Effector memory CD4-positive, alpha-beta T cell (primary cell): ENCODE measurements around the gene NUDT13.
A peak's percentile ranks its signal among the peaks of the same experiment; 100 is the strongest.

Experiments
- DNase-seq, 3 donors: peaks; one replicate each; pipeline ENCODE4 v3.0.0-alpha.2; 2020
- H3K27ac ChIP-seq: 2 replicates; pipeline ENCODE4 v1.7.0; 2013; ENCODE audit warnings: mild to moderate bottlenecking, low read length, moderate library complexity; ENCODE audit not compliant: insufficient read depth, poor library complexity, severe bottlenecking
- H3K27me3 ChIP-seq: replicated peaks from 2 replicates; pipeline ENCODE4 v1.7.0; 2013; ENCODE audit warnings: mild to moderate bottlenecking, low read length; ENCODE audit not compliant: insufficient read depth, control insufficient read depth, poor library complexity, severe bottlenecking
- H3K36me3 ChIP-seq: 2 replicates; pipeline ENCODE4 v1.7.0; 2013; ENCODE audit warnings: mild to moderate bottlenecking, low read length, moderate library complexity; ENCODE audit not compliant: control insufficient read depth, insufficient read depth
- H3K4me1 ChIP-seq: 2 replicates; pipeline ENCODE4 v1.7.0; 2013; ENCODE audit warnings: low read length, mild to moderate bottlenecking; ENCODE audit not compliant: control insufficient read depth, insufficient read depth, poor library complexity, severe bottlenecking
- H3K4me3 ChIP-seq: 2 replicates; pipeline ENCODE4 v1.7.0; 2013; ENCODE audit warnings: low read length, low read depth, mild to moderate bottlenecking; ENCODE audit not compliant: insufficient read depth, poor library complexity, severe bottlenecking
- H3K9me3 ChIP-seq: 2 replicates; pipeline ENCODE4 v1.7.0; 2013; ENCODE audit warnings: mild to moderate bottlenecking, low read length, moderate library complexity; ENCODE audit not compliant: control insufficient read depth
- total RNA-seq, 3 donors: gene quantifications; one replicate each; lab custom pipeline; 2026; lab: John Stamatoyannopoulos, UW

The NUDT13 gene
- total RNA-seq = 0.69 to 1.7 (median 0.70) reads per million in 3 donors

DNA sequence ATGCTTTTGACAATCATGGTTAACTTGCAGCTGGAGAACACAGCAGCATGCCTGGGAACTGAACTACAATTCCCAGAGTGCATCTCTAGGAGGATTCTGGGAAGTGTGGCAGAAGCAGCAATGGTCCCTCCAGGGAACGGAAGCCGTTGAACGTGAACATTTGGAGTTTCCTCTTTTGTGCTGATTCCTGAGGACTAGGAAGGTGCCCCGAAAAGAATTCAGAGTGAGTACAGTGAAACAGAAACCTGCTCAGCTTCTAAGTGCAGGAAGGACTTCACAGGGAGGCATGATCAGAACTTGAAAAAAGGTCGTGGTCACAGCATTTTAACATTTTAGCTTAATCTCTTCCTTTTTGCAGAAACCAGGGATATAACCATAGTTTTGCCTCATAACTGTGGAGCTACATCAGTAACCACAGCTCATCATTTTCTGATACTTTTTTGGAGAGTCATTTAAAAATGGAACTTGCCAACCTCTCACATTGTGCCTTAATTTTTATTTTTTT, at the start of gene NUDT13:
Gene NUDT13 (plus strand): TSS at position 111 of the 505 bp plus-strand sequence. CDS start 3,911 bp downstream, outside the sequence.
- Histone ChIP-seq H3K27me3 (no peaks in the 10 kb centered on the region), H3K9me3 (no peaks in the 10 kb centered on the region), H3K36me3 (no peaks in the 10 kb centered on the region), H3K4me3 (peak within 1 kb of the TSS; percentile 54), H3K27ac (peak within 1 kb of the TSS; percentile 21), H3K4me1 (no peaks in the 10 kb centered on the region)
- peak in 2 of 3 donors; percentile 28 to 39 for DNase-seq

DNA sequence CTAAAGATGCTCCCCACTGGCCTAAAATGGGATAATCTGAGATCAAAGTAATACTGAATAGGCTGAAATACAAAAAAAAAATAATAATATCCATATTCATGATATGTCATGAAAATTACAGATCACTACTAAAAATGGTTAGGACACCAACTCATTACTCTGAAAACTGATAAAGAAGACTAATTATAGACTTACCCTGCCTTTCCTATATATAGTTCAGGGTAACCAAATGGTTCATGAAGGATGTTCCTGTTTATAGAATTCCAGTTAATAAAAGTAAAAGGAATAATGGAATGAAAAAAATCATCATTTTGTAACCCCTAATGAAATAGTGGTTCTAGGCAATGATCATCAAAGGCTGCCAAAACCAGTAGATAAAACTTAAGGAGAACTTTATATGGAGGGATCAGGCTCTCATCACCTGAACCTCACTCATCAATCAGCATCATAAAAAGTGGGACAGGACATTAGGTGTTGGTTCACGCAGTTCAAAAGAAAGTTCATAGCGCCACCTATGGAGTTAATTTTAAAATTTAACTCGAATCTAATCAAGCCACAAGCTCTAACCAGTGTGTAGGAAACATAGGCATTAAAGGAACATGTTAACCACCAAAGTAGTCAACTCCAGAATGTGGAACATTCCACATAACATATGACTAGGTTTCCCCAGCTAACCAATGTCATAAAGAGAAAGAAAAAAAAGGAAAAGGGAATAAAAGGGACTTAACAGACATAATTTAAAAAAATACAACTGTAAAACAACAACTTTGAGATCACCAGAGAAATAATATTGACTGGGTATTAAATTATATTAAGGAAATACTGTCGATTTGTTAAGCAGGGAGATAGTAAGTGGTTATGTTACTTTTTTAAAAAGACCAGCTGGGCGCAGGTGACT, 49.3 kb upstream of the NUDT13 start:
- H3K27ac ChIP-seq = no peak overlapping the region
- no peak for DNase-seq
- H3K9me3 ChIP-seq = no peaks in the 10 kb centered on the region
- no peak overlapping the region for H3K4me3 ChIP-seq
- H3K27me3 ChIP-seq = no peaks in the 10 kb centered on the region
- no peaks in the 10 kb centered on the region for H3K36me3 ChIP-seq
- no peaks in the 10 kb centered on the region for H3K4me1 ChIP-seq

DNA sequence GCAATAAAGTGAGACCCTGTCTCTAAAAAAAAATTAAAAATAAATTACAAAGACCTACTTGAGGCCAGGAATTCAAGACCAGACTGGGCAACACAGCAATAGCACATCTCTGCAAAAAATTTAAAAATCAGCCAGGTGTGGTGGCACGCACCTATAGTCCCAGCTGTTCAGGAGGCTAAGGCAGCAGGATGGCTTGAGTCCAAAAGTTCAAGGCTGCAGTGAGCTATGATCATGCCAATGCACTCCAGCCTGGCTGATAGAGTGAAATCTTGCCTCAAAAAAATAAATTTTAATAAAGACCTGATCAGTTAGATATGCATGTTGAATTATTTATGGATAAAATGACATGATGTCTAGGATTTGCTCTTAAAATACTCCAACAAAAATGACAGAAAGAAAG, 48.5 kb upstream of the NUDT13 start:
- Histone ChIP-seq H3K36me3 (peaks cover 3% of the 10 kb centered on the region), H3K4me3 (no peak overlapping the region), H3K9me3 (no peaks in the 10 kb centered on the region), H3K27me3 (no peaks in the 10 kb centered on the region), H3K27ac (no peak overlapping the region), H3K4me1 (no peaks in the 10 kb centered on the region)
- no peak for DNase-seq

DNA sequence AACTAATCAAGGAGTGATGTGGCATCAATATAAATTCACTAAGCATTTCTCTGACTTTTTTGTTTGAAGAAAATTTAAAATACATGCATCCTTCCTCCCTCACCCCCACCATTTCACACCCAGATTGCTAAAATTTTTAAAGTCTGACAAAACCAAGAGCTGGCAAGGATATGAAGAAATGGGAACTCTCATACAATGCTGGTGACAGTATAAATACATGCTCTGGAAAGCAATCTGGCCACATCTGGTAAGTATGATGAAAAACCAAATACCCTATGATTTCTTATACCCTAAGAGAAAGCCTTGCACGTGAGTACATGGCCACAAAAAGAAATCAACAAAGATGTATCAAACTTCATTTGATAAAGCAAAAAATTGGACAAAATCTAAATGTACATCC, 44.8 kb upstream of the NUDT13 start:
- Histone ChIP-seq H3K36me3 (peaks cover 17% of the 10 kb centered on the region), H3K4me3 (no peak overlapping the region)

DNA sequence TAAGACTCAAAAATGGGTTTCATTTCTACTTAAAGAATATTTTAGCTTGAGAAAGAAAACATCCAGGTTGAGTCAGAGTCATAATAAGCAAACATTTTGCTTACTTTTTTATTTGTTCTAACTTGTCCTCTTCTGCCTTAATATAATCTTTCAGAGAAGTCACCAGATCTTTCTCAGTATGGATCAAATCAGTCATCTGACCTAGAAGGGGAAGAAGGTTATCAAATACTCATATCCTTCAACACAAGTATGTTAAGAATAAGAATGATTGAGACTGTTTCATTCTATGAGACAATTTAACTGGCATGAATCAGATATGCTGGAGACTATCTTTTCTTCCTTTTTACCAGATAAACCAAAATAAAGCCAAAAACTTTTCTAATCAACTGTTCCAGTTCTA, 36.6 kb upstream of the NUDT13 start:
- no peak for DNase-seq
- Histone ChIP-seq H3K4me1 (no peaks in the 10 kb centered on the region), H3K4me3 (no peak overlapping the region), H3K36me3 (peaks cover 22% of the 10 kb centered on the region), H3K27me3 (no peaks in the 10 kb centered on the region), H3K27ac (no peak overlapping the region), H3K9me3 (no peaks in the 10 kb centered on the region)

More for the DNA sequence above, 44.8 kb upstream of the NUDT13 start:
- no peak overlapping the region for H3K27ac ChIP-seq
- H3K9me3 ChIP-seq = no peaks in the 10 kb centered on the region
- DNase-seq = no peak
- H3K4me1 ChIP-seq = no peaks in the 10 kb centered on the region
- no peaks in the 10 kb centered on the region for H3K27me3 ChIP-seq

DNA sequence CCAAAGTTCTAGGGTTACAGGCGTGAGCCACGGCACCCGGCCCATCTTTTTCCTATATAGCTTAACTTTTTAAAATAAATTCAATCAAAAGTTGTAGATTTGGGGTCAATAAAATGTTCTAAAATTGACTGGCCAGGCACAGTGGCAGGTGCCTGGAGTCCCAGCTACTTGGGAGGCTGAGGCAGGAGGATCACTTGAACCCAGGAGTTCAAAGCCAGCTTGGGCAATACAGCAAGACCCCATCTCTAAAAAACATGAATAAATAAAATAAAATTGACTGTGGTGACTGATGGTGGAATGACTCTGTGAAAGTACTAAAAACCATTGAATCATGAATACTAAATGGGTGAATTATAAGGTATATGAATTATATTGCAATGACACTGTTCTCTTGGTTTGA, 34.4 kb upstream of the NUDT13 start:
- no peaks in the 10 kb centered on the region for H3K9me3 ChIP-seq
- H3K4me3 ChIP-seq = no peak overlapping the region
- no peak for DNase-seq
- H3K27me3 ChIP-seq = no peaks in the 10 kb centered on the region
- peaks cover 19% of the 10 kb centered on the region for H3K36me3 ChIP-seq
- no peak overlapping the region for H3K27ac ChIP-seq
- H3K4me1 ChIP-seq = no peaks in the 10 kb centered on the region

DNA sequence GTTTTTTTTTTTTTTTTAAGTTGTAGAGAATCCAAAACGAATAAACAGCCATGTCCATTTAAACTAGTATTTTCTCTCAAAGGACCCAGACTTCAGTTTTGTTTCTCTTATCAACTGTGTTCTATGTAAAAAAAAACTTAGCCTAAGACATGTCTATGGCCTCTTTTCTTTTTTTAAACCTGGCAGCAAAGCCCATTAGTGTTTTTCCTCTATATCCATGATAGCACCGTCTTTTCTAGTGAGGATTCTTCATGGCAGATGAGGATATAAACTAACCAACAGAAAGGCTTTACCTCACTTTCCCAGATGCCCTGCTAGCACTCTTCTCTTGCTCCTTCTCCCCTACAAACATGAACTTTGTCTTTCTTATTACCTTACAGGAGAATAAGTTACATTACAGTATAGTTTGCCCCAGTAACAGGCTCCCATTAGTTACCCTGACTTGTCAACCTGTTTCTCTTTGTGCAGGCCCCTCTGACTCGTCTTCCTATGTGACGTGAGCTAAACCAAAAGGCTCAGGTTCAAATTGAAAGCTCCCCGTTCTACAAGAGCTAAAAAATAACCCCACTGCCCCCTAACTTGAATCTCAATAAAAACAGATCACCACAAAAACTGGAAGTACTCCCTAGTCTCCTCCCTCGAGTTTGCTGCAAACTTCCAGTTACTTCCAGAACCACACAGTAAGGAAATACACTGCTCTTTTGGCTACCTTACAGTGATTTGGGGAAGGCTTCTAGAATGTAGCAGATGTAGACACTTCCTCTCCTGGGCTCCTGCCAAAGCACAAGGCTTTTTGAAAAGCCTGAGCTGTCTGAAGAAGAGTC, 33.7 kb upstream of the NUDT13 start:
- Histone ChIP-seq H3K27me3 (no peaks in the 10 kb centered on the region), H3K4me3 (no peak overlapping the region), H3K4me1 (no peaks in the 10 kb centered on the region), H3K9me3 (no peaks in the 10 kb centered on the region), H3K36me3 (peaks cover 14% of the 10 kb centered on the region), H3K27ac (no peak overlapping the region)
- DNase-seq = no peak

DNA sequence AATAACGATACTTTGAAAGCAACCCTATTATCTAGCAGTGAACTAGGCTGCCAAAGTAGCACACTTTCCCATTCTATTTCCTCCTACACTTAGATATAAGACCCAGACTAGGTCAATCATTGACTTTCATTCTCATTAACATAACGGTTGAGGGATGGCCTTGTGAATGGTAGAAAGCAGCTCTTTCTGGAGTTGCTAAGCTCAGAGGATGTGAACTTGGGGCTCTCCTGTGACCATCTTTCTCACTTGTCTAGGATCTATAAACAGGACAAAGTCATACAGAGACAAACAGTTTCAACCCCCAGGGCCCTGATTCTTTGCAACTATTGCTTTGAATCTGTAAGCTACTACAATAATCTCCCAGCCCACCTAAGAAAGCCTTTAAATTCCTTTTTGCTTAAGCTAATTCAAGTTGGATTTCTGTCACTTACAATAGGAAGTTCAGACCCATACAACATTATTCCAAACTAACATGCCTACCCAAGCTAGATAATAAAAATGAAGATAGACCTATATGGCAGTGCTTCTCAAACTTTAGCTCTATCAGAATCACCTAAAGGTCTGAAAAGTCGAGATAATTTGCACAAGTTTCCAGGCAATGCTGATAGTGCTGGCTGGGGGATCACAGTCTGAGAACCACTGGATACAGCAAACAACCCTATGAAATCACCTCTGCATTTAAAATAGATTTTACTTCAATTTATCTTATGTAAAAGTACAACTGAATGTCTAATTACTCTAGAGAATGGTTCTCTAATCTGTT, 30.3 kb upstream of the NUDT13 start:
- Histone ChIP-seq H3K27me3 (no peaks in the 10 kb centered on the region), H3K9me3 (no peaks in the 10 kb centered on the region), H3K4me1 (no peaks in the 10 kb centered on the region), H3K36me3 (no peaks in the 10 kb centered on the region), H3K27ac (no peak overlapping the region), H3K4me3 (no peak overlapping the region)
- DNase-seq = no peak

DNA sequence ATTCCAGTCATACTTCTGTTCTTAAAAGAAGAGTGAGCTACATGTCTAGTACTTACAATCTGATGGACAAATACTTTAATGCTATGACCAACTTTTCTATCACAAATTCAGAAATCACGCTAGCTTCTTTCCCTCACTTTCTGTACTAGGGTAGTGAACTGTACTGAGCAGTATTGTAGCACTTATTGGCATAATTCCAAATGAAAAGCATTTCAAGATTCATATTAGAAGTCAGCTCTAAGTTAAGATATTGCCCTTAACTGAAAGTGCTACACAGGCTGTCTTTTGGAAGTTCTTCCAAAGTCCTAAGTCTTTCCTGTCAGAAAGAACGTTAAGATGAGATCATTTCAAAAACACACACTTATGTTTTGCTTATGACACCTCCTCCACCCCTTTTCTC, 27.0 kb upstream of the NUDT13 start:
- Histone ChIP-seq H3K9me3 (no peaks in the 10 kb centered on the region), H3K27me3 (no peaks in the 10 kb centered on the region), H3K4me1 (no peaks in the 10 kb centered on the region), H3K27ac (no peak overlapping the region), H3K4me3 (no peak overlapping the region), H3K36me3 (no peaks in the 10 kb centered on the region)
- DNase-seq = no peak
